ENCODE results near the gene SLX9.

Gene SLX9

DNA sequence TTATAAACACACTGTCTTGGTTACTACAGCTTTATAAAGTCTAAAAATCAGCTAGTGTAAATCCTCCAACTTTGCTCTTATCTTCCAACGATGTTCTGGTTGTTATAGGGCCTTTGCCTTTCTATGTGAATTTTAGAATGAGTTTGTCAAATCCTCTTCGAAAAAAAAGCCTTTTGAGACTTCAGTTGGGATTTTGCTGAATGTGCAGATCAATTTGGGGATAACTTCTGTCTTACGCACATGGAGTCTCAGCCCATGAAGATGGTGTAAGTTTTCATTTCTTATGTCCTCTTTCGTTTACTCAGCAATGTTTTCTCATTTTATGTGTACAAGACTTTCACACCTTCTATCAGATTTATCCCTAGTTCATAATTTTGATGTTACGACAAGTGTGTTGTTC is 69.8 kb downstream of the SLX9 start:
- no peak for DNase-seq

DNA sequence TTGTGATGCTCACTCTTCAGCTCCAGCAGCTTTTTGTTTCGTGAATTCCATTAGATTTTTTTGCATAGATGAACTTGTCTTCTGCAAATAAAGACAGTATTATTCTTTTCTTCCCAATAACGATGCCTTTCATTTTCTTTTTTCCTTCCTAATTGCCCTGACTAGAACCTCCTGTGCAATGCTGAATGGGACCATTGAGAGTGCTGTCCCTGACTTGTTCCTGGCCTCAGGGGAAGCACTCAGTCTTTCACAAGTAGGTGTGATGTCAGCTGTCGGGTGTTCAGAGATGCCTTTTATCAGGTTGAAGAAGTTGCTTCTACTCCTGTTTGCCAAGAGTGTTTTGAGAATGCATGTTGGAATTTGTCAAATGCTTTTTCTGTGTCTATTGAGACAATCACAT is 70.3 kb downstream of the SLX9 start:
- DNase-seq: no peak

DNA sequence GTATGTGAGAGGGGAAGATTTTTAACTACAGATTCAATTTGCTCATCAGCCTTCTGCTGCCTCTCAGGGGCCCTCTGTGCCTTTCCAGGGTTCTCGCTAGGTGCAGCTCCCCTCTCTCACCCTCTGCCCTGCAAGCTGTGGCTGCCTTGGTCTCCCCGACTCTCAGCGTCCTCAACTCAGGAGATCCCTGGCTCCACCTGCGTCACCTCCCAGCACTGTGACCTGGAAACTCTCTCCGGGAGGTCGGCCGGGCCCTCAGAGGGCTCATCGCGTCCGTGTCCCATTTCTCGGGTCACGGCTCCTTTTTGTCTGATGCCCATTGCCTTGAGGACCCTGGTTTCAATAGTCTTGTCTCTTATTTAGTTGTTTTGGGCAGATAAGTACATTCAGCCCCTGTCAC is 71.0 kb downstream of the SLX9 start:
- DNase-seq: no peak

DNA sequence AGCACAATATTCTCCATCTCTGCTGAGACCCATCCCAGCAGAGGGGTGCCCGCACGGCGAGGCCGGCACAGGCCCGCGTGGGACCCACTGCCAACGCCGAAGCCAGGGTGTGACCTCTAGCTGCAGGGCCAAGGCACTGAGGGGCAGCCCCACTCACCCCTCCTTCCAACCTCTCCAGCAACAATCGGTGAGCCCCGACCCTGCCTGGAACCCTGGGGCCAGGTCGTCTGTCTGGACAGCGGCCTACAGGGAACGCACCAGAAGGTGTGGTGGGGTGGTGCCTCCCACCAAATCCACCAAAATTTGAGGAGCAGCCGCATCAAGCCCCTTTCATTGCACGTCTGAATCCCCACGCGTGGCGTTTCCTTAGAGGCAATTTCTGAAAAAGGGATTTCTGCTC is 71.6 kb downstream of the SLX9 start:
- no peak for DNase-seq

DNA sequence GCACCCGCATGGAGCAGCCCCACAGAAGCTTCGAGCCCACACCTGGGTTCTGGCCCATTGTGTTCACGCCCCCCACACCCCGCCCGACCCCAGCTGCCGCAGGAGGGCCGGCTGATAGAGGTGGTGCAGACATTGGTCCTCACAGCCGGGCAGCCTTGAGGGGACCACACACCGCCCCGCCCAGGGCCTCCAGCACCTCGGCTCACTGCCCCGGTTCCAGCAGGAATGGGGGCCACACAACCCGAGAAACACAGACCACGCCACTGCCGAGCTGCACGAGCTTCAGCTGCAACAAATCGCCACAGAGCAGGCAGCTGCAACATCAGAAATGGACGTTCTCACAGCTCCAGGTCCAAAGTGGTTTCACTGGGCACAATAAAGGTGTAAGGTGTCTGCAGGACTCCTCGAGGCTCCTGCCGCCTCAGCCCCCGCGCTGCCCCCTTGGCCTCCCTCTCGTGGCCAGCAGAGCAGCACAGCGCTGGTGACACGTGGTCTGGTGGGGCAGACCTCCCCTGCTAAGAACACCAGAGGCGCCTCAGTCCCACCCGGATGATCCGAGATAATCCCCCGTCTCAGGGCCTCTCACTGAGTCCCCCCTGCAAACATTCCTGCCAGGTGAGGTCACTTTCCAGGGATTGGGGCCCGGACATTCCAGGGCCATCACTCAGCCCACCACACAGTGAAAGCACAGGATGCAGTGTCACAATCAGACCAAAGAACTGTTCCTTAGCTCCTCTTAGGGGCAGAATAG is 72.3 kb downstream of the SLX9 start:
- DNase-seq: peak; percentile 81 to 85

DNA sequence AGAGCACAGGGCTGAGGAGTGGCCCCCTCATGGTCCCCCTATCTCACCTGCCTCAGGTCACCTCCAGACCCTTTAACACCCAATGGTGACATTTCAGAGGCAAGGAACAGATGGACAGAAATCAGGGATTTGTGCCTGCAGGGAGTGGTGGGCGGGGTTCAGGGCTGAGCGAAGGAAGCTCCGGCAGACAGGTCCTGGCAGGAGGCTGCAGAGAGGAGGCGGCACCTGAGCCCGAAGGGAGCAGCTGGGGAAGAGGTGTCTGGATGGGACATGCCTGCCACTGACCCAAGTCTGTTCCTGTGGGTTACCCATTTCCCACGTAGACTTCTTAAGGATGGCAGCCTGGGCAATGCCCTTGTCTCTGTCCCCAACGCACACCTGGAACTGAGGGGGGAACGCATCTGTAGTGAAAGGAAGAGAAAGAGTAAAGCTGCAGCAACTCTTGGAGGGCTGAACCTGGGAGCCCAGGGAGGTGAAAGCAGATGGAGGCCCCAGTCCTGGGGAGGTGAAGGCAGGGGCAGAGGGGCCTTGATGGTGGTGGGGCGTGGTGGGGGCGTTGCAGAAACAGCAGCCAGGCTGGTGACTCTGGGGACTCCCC is 72.9 kb downstream of the SLX9 start:
- DNase-seq: no peak

DNA sequence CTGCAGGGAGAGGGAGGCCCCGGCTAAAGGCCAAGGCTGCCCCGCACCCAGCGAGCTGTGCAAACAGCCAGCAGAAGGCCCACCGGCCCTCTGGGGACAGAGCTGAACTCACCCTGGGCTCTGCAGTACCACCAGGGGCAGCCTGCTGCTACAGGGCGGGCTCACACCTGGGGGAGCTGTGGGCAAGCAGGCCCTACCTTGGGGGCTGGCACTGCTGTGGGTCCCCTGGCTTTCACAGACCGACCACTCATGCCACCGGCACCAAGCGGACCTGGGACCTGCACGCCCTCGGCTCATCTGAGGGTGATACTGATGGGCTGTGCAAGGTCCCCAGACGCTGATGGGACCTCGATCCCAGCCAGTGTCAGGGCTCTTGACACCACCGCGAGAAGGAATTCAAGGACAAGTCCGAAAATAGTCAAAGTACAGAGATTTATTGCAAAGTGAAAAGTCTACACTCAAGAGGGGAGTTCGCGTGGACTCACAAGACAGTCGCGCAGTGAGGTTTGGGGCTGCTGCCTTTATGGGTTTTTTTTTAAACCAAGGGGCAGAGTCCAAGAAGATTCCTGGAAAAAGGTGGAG is 73.5 kb downstream of the SLX9 start:
- no peak for DNase-seq

DNA sequence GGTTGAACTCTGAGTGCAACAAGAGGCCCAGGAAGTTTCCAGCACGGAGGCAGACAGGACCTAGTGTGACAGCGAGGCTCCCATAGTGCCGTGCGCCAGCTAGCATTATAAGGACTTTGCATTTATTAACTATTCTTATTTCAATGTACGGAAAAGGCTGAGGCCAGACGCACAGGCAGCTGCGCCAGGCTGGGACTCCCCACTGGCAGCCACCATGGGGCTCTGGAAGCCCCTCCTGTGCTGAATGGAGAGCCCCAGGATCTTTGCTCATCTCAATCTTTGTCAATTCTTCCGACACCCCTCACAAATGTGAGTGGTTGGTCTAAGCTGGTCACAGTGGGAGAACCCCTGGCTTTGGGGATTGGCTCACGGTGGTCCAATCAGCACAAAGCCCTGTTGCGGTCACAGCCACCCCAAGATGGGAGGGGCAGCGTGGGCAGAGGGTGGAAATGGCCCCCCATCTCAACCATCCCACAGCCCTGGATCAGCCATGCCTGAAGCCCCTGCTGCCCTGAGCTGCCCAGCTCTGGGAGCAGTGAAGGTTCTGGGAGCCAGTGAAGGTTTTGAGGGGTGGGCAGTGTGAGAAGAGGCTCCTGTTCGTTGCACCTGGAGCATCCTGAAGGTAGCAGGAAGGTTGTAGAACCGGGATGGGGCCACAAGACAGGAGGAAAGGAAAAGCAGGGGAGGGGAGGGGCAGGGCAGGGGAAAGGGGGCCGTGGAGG is 75.1 kb downstream of the SLX9 start:
- DNase-seq: no peak

DNA sequence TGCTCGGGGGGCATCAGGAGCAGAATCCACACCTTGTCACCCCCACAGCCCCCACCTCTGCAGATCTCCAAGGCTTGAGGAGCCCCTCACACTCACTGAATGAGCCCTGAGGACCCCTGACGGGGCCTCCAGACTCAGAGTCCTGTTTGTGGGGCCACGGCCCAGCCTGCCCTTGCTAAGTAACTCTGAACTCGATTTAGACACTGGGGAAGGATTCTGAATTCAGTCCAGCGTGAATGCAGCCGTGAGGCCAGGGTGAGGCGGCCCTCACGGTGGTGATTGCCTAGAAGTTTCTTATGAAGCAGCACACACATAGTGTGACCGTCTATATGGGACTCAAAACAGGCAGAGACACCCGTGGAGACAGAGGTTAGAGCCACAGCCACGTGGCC is 75.6 kb downstream of the SLX9 start:
- DNase-seq: no peak

DNA sequence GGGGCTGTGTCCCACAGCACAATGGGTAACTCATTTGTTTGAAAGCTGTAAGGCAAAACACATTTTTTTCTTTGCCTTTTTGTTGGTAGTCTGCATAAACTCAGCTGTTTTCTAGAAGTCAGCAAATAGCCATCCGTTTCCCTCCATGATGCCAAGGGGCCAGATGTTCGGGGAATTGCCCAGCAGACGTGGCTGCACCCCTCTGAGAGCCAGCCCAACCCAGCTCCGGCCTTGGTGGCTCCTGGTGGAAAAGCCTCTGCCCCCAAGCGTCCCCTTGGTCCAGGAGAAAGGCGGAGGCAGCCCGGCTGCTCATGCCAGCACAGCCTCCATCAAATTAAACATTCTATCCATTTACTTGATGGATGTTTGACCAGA is 76.2 kb downstream of the SLX9 start:
- DNase-seq: no peak

DNA sequence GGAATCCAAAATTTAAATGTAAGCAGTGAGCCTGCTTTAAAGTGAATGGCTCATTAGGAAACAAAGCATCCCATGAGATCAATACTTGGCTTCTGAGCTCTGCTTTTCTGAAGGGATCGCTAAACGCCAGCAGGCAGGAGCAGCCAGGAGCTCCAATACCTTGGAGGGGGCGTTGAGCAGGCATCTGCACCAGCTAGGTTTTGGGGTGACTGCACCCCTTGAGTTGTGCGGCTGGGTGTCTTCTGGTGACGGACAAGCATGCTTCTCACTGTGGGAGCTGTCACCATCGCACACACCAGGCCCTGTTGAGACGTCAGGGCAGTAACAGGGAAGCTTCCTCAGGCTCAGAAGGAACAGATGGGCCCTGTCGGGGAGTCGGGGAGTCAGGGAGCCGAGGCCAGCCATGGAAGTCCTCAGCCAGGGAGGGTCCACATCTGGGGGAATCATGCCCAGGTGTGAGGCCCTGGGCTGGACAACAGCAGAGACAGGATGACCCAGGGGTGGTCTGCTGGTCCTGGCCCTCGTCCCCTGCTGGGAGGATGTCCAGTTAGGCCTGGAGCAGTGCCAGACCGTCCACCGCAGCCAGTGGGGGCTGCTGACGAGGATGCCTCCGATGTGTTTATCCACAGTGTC is 76.7 kb downstream of the SLX9 start:
- DNase-seq: no peak

DNA sequence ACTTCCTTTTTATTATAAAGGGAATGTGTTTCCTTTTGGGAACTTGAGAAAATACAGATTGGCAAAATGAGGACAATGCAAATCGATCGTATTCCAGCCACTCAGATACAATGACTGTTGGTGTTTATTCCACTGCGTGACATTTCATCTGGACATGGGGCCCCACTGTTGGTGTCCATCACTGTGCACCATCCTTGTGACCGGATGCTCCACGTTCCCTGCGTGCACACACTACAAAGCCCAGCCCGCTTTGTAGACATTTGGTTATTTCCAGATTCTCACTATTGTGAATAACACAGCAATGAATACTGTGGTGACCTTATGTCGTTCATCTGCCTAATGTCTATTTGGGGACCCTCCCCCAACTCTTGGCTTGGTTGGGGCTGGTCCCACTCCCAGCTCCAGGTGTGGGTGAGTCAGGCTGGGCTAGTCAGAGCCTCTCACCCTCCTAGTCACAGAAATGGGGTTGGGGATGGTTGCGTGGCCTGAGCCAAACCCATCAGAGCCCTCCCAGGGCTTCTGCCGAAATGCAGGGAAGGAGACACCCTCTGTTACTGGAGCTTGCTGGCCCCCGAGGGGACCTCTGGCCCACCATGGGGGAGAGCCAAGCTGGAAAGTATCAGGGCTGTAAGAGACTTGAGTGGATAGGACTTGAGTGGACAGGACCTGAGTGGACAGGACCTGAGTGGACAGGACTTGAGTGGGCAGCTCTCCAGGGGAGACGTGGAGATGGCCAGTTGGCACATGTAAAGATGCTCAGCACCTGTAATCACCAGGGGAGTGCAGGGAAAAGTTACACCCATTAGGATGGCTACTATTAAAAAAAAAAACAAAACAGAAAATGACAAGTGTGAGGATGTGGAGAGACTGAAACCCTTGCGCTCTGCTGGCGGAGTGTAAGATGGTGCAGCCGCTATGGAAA is 77.5 kb downstream of the SLX9 start:
- no peak for DNase-seq

DNA sequence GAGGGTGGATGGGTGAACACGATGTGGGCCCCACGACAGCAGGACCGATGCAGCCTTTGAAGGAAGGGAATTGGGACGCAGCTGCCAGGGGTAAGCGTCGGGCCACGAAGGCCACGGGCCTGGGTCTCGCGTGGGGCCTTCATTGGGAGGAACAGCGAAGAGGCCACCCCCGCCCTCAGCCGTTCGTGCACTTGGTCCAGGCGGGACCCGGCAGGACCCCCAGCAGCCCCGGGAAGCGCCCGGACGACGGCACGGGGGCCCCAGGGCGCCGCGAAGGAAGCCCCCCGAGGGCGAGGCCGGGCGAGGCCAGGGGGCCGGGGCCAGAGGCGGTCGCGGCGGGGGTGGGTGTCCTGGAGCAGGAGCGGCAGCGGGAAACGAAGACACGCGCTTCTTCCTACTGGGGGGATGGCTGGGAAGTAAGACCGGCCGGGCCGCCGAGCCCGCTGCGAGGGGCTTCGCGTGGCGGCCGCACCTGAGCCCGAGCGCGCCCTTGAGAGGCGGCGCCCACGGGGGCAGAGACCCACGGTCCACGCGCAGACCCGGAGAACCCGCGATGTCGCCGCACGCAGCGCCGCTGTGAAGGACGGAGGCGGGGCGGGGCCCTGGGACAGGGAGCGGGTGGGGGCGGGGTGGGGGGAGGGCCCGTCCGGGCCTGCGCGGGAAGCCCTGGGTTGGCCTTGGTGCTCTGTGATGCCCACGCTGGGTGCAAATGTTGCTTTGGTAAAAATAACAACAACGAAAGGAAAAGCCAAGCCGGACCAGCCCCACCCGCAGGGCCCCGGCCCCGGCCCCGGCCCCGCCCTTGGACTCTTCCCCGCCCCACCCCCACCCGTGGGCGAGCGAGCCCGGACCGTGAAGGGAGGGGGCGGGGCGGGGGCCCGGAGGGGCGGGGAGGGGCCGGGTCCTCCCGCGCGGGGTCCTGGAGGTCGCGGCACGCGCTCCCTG is 78.6 kb downstream of the SLX9 start:
- DNase-seq: no peak

DNA sequence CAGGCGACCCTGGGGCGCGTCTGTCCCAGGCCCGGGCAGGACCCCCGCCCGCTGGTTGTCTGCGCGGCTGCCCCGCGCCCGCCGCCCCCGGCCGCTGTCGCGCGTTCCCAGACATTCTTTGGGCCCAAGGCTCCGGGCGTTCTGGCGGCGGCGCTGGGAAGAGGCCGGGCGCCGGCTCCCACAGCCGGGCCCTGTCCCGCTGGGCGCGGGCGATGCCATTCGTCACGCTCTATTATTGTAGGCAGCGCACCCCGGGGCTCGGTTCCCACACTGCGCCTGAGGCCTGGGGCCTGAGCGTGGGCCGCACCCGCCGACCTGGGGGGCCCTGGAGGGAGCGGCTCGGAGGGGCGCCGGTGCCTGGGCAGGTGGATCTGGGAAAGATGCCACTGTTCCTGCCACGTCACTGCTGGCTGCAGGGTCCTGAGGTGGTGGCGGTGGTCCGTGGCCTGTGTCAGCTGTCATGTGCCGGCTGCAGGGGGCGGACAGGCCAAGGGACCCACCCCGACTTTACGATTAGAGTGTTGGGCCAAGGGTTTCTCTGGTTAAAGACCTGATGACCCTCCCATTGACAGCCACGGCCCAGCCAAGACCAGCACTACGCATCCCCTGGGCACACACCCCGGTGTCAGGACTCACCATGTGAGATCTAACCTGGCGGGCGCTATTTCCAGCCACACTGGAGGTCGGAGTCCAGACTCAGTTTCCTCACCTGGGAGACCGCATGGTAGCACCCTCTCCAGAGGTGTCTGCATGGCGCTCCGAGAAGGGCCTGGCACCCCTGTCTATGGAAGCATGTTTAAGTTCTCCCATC is 79.5 kb downstream of the SLX9 start:
- DNase-seq: no peak

DNA sequence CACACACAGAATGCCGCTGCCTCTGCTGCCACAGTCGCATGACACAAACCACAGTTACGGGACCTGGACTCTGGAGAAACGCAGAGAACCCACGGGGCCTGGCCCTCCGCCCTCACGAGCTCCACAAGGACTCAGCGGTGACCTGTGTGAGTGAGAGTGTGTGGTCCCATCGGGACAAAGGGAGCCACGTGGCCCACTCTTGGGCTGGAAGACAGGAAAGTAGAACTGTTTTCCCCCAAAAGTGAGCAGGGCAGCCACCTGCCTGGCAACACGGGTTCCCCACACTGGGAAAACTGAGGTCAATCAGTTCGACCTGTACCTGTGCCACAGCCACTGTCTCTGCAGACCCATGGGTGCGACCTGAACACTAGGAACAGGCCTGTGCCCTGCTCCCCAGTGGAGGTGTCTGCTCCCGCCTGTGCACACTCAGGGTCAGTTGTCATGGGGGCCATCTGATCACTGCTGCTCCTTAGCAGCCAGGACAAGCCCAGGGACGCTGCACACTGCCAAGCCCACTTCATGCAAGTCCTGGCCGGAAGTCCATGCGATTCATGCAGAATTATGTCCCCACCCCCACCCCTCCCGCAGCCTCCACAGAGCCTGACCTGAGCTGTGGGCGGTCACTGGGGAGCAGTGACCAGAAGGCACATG is 80.2 kb downstream of the SLX9 start:
- DNase-seq: no peak

DNA sequence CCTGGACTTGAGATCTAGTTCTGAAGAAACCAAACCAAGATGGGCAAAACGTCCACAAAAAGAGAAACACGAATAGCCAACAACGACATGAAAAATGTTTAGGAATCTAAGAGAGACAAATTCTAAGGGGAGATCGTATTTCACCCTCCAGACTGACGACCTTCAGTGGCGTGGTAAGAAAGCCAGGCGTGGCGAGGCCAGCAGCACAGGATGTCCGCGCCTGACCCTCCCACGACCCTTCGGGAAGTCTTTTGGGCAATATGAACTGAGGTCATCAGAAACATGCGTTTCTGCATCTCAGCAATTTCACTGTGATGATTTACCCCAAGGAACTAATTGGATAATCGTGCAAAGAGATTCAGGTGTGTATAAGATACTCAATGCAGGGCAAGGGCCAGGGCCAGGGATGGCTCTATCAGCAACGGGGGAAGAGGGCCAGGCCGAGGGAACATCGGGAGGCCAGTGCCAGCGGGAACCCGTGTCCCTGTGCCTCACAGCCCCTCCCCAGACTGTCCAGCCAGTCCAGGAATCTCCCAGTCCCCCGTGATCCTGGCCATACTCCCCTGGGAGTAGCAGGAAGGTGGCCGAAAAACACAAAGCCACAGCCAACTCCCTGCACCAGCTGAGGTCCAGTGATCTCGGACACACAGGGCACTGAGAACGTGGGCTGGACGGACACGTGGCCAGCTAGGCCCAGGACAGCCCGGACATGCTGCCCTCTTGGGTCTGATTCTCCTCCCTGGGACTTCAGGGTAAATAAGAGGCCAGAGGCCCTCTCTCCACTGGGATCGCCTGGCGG is 81.0 kb downstream of the SLX9 start:
- DNase-seq: no peak

DNA sequence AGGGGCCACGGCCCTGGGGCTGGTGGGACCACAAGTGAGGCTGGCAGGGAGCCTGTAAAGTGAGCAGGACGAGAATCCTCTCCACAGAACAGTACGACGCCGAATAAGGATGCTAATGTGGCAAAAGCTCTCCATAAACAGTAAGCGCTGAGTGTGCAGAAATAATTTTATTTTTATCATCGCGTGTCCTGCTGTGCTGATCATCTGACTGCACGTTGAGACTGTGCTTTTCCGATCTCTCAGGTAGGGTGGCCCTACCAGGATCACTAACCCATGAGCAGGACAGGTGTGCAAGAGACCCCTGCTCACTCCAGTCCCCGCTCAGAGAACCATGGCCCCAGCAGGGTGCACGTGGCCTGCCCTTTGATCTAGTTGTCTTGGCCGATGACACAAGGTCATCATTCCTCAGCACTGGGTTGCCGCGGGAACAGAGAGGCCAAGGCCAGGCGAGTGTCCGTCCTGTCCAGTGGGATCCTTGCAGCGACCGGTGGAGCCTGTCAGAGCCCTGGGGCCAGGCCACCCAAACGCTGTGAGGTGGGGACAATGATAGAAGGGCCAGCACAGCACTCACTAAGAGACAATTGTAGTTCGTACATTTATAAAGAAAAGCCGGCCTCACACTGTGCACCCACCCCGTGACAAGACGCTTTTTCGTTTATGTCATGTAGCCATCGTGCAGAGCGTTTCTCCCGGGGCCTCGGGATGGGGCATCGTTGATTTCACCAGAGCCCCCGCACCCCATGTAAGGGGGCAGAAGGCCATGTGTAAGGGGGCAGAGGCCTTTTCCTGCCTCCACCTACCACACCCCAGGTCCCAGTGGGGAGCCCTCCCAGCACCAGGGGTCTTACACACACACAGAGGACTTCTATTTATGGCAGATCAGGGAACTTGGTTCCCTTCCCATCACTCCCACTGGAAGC is 81.9 kb downstream of the SLX9 start:
- no peak for DNase-seq

DNA sequence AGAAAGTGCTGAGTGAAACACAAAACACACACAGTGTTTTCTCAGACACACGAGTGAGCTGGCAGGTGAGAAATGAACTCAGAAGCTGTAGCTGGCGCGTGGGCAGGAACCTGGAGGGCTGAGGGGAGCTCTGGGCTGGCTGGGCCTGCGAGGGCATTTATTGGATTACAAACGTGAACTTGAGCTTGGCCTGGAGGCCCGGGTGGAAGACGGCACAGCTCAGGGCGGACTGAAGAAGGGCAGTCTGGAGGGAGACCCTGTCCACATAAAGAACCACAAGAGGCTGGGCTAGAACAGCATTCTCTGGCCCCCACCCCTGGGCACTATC is 82.5 kb downstream of the SLX9 start:
- DNase-seq: no peak
